GM18499 (cell line): ENCODE measurements around the gene FEZF1.

Experiments used
- ATAC-seq: cut with Tn5 transposase; IDR thresholded peaks from one replicate; pipeline ENCODE4 v1.9.1; 2021; ENCODE audit warnings: moderate number of reproducible peaks; ENCODE audit not compliant: insufficient read depth, unreplicated experiment

FEZF1 gene

GRCh38 chr7:122304319-122304975 lies at the start of gene FEZF1:
Gene FEZF1, minus strand, starts transcription at chr7:122304750. Its CDS starts 313 bp downstream, at chr7:122304437.
- ATAC-seq: no peak

GRCh38 chr7:122352454-122352853 lies 47.9 kb upstream of the FEZF1 start:
- no peak for ATAC-seq

GRCh38 chr7:122350701-122351100 lies 46.2 kb upstream of the FEZF1 start:
- no peak for ATAC-seq

- no peak for ATAC-seq
These were observed 39.7 kb upstream of the FEZF1 start for GRCh38 chr7:122344303-122344620.

GRCh38 chr7:122343601-122344302 lies 39.2 kb upstream of the FEZF1 start:
- ATAC-seq: no peak

- no peak for ATAC-seq
These were observed 35.9 kb upstream of the FEZF1 start for GRCh38 chr7:122340427-122340826.

GRCh38 chr7:122339145-122339904 lies 34.8 kb upstream of the FEZF1 start:
- no peak for ATAC-seq

- no peak for ATAC-seq
These were observed 32.5 kb upstream of the FEZF1 start for GRCh38 chr7:122337011-122337410.

GRCh38 chr7:122329145-122329802 lies 24.7 kb upstream of the FEZF1 start:
- no peak for ATAC-seq

GRCh38 chr7:122327969-122328368 lies 23.4 kb upstream of the FEZF1 start:
- no peak for ATAC-seq

GRCh38 chr7:122316467-122317388 lies 12.2 kb upstream of the FEZF1 start:
- ATAC-seq: no peak

GRCh38 chr7:122315507-122316466 lies 11.2 kb upstream of the FEZF1 start:
- no peak for ATAC-seq

- no peak for ATAC-seq
These were observed 9.7 kb upstream of the FEZF1 start for GRCh38 chr7:122314284-122314683.

GRCh38 chr7:122312789-122313188 lies 8.2 kb upstream of the FEZF1 start:
- no peak for ATAC-seq

GRCh38 chr7:122311734-122312450 lies 7.3 kb upstream of the FEZF1 start:
- no peak for ATAC-seq

- no peak for ATAC-seq
These were observed 6.6 kb upstream of the FEZF1 start for GRCh38 chr7:122311050-122311700.

- ATAC-seq: no peak
These were observed 5.8 kb upstream of the FEZF1 start for GRCh38 chr7:122310119-122311021.
